A549 treated with Hydrocortisone at 1 μM for 4 hours (cell line): ENCODE measurements around the gene APCDD1L. TPM values are rescaled to one million over a fixed set of nuclear protein-coding genes. Genes with fewer than 3 reads are reported as not detected.

Experiments
- total RNA-seq: library from RNA; stranded (reverse); fragments of 200-300 nt; extraction: Qiagen RNA extraction; gene quantifications from 5 replicates; pipeline ENCODE4 v1.2.3, GENCODE V29; 2022

Gene APCDD1L
- 0.05 to 0.14 TPM (median 0.06 TPM) in 4 of 5 replicates, not detected in the other for total RNA-seq

DNA sequence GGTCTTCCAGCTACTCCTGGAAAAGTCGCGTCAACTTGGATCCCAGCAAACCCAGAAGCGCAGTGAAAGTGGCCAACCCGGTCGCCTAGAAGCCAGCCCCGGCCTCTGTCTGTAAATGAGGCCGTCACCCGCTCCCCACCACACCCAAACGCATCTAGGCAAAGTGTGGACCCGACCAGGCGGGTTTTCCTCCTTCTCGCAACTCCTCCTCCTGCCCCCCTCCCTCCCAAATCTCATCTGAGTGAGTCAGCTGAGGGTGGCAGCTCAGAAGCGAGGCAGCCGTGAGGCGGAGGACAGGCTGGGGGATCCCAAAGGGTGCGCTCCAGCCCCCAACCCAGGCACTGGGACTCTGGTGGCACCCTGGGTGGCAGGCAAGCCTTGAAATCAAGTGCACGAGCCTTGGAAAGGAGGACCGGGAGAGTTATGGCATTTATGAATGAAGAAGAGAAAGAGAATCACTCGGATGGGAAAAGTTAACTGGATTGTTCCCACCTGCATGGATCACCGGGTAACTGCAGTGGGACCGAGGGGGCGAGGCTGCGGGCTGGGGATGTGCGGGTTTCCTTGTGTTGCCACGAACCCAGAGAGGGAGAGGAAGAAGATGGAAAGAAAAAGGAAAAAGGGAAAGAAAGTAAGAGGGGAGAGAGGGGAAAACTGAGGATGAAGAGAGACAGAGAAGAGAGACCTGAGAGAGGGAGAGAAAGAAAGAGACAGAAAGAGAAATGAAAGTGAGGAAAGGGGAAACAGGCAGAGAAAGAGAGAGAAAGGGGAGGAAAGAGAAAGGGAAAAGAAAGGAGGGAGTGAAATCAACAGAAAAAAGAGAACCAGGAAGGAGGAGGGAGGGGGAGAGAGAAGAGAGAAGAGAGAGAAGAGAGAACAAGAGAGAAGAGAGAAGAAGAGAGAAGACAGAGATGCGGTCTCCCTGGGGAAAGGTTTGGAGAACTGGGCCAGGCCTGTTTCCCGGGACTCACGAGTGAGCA is at the start of gene APCDD1L:
APCDD1L (minus strand) TSS at position 167 of the 980 bp plus-strand sequence. CDS start 692 bp downstream, outside the sequence.

Other genes starting within 250 kb of the APCDD1L start
- gene RAB22A, start 205.7 kb downstream of the APCDD1L start, total RNA-seq, result 9.2 to 11.5 TPM (median 10.4 TPM) in 5 replicates
- 49.7 to 52.9 TPM (median 52.0 TPM) in 5 replicates for gene VAPB, start 126.2 kb downstream of the APCDD1L start, total RNA-seq
- 26.6 to 37.0 TPM (median 30.5 TPM) in 5 replicates for gene STX16, start 135.9 kb upstream of the APCDD1L start, total RNA-seq
- 30.7 to 36.0 TPM (median 32.2 TPM) in 5 replicates for gene NPEPL1, start 177.4 kb upstream of the APCDD1L start, total RNA-seq